NCI-H345 treated with DMSO at 0.1 percent for 48 hours (cell line): Measurements from ENCODE around the gene INSIG1.
A peak's percentile ranks its signal among the peaks of the same experiment; 100 is the strongest.

Experiments
- DNase-seq: peaks from one replicate; lab custom pipeline; 2025; ENCODE audit not compliant: unreplicated experiment; lab: John Stamatoyannopoulos, UW

INSIG1 gene

GRCh38 chr7:155344618-155345433 lies 47.1 kb downstream of the INSIG1 start:
- peak; percentile 63 for DNase-seq

- DNase-seq: no peak
Observed at GRCh38 chr7:155345490-155345889, 47.8 kb downstream of the INSIG1 start.

- no peak for DNase-seq
Observed at GRCh38 chr7:155346285-155346684, 48.6 kb downstream of the INSIG1 start.

GRCh38 chr7:155348806-155349205 lies 51.1 kb downstream of the INSIG1 start:
- DNase-seq: no peak

- no peak for DNase-seq
Observed at GRCh38 chr7:155349601-155350331, 52.1 kb downstream of the INSIG1 start.

GRCh38 chr7:155351120-155351870 lies 53.6 kb downstream of the INSIG1 start:
- no peak for DNase-seq

GRCh38 chr7:155352076-155352752 lies 54.5 kb downstream of the INSIG1 start:
- DNase-seq: no peak

GRCh38 chr7:155352753-155353115 lies 55.1 kb downstream of the INSIG1 start:
- DNase-seq: no peak

GRCh38 chr7:155353256-155353897 lies 55.7 kb downstream of the INSIG1 start:
- no peak for DNase-seq

- no peak for DNase-seq
Observed at GRCh38 chr7:155354371-155355048, 56.8 kb downstream of the INSIG1 start.

- no peak for DNase-seq
Observed at GRCh38 chr7:155355176-155355575, 57.5 kb downstream of the INSIG1 start.

GRCh38 chr7:155355745-155356144 lies 58.1 kb downstream of the INSIG1 start:
- DNase-seq: no peak

GRCh38 chr7:155356323-155357105 lies 58.8 kb downstream of the INSIG1 start:
- DNase-seq: peak; percentile 26

GRCh38 chr7:155357573-155358041 lies 59.9 kb downstream of the INSIG1 start:
- no peak for DNase-seq

- DNase-seq: no peak
Observed at GRCh38 chr7:155358066-155358947, 60.6 kb downstream of the INSIG1 start.

- no peak for DNase-seq
Observed at GRCh38 chr7:155358948-155359712, 61.5 kb downstream of the INSIG1 start.
